ENCODE results near the gene FMN1. TPM values are rescaled to one million over a fixed set of nuclear protein-coding genes. Genes with fewer than 3 reads are reported as not detected.

The FMN1 gene
- total and polyA plus RNA-seq, 2 experiments from 2014 or later, result 0.53 to 1.8 TPM

DNA sequence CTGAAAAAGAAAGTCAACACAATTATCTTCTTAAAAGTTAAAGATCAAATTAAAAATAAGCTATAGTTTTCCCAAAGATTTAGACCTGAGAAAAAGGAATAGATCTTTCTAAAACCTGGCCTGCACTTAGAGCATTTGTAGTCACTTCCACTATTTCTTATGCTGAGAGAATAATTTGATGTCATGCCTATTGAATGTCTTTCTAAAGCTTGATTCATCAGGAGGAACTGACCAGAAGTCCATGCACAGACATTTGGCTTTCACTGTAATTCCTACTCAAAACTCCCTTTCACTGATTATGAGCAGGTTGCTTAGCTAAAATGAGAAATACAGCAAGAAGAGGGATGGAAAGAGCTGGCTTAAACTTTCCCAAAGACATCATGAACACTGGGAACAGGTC is 472.4 kb downstream of the FMN1 start:
- peaks cover 7% of the 10 kb centered on the region for H3K4me1 ChIP-seq (ENCODE audit: low read depth)
- H3K36me3 ChIP-seq, result no peaks in the 10 kb centered on the region
- H3K27me3 ChIP-seq, result peaks cover 68% of the 10 kb centered on the region
- H3K4me3 ChIP-seq, result no peak overlapping the region
- TF ChIP-seq, protein P1, sequence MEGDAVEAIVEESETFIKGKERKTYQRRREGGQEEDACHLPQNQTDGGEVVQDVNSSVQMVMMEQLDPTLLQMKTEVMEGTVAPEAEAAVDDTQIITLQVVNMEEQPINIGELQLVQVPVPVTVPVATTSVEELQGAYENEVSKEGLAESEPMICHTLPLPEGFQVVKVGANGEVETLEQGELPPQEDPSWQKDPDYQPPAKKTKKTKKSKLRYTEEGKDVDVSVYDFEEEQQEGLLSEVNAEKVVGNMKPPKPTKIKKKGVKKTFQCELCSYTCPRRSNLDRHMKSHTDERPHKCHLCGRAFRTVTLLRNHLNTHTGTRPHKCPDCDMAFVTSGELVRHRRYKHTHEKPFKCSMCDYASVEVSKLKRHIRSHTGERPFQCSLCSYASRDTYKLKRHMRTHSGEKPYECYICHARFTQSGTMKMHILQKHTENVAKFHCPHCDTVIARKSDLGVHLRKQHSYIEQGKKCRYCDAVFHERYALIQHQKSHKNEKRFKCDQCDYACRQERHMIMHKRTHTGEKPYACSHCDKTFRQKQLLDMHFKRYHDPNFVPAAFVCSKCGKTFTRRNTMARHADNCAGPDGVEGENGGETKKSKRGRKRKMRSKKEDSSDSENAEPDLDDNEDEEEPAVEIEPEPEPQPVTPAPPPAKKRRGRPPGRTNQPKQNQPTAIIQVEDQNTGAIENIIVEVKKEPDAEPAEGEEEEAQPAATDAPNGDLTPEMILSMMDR (IDR thresholded peaks at IDR 0.05; ENCODE audit: low read depth, low read length), result no peak
- H3K9me3 ChIP-seq (ENCODE audit: low read depth), result no peaks in the 10 kb centered on the region
- no peak overlapping the region for H3K27ac ChIP-seq
- no peak for DNase-seq (ENCODE audit: low read depth in 1 of 2, low spot score in 1 of 2)

DNA sequence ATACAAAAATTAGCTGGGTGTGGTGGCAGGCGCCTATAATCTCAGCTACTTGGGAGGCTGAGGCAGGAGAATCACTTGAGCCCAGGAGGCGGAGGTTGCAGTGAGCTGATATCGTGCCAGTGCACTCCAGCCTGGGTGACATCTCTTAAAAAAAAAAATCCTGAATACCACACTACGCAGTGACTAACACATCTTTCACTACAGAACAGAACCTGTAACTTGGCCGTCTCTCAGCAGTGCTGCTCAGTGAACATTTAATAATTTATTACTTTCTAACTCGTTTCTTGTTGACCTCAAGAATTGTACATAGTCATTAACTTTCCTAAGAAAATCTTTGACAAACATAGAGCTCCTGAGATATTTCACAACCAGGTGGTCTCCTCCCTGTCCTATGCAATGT is 472.9 kb downstream of the FMN1 start:
- TF ChIP-seq, protein P1 (IDR thresholded peaks at IDR 0.05; ENCODE audit: low read depth, low read length), result no peak
- Histone ChIP-seq H3K27me3 (peaks cover 74% of the 10 kb centered on the region), H3K36me3 (no peaks in the 10 kb centered on the region), H3K4me3 (no peak overlapping the region), H3K9me3 (ENCODE audit: low read depth) (no peaks in the 10 kb centered on the region), H3K4me1 (ENCODE audit: low read depth) (peaks cover 7% of the 10 kb centered on the region), H3K27ac (no peak overlapping the region)
- DNase-seq (ENCODE audit: low read depth in 1 of 2, low spot score in 1 of 2), result no peak

DNA sequence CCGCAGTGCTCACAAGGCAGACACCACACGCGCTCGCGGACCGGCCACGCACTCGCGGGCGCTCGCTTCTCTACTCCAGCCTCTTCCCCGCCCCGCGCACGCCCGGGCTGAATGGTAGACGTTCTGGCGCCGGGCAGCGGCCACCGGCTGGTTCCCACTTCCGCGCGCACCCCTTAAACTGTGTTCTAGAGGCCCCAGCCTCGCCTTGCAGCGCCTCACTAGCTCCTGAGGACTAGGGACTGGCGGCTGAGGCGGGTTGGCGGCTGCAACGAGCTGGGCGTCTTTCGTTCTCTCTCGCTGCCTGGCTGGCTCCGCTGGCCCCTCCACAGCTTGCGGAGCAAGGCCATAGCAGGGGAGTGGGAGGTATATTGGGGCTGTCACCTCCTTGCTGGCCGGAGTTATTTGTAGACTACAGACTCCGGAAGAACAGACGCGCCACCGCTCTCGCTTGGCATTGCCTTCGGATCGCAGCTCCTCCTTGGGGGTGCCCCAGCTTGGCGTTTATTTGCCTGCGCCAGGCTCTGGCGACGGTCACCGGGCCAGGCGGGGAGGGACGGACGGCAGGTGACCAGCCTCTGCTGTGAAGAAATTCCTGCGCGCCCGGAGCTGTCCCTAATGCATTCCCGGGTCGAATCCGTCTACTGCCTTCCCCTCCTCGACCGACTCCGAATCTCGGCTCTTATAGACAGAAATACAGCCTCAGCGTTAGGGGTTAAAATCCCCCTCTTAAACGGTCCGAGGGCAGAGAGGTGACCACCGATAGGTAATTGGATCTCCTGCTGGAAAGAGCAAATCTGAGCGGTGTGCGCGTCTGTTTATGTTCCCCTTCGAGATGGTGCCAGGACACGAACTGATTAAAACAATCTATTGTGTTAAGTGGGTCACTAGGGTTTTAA is 475.4 kb downstream of the FMN1 start:
- Histone ChIP-seq H3K9me3 (ENCODE audit: low read depth) (no peaks in the 10 kb centered on the region), H3K4me1 (ENCODE audit: low read depth) (peaks cover 7% of the 10 kb centered on the region), H3K4me3 (peak overlapping the region; percentile 21), H3K27ac (no peak overlapping the region), H3K27me3 (peaks cover 98% of the 10 kb centered on the region), H3K36me3 (no peaks in the 10 kb centered on the region)
- TF ChIP-seq, protein P1 (IDR thresholded peaks at IDR 0.05; ENCODE audit: low read depth, low read length), result no peak
- peak; percentile 32 to 51 for DNase-seq (ENCODE audit: low read depth in 1 of 2, low spot score in 1 of 2)

DNA sequence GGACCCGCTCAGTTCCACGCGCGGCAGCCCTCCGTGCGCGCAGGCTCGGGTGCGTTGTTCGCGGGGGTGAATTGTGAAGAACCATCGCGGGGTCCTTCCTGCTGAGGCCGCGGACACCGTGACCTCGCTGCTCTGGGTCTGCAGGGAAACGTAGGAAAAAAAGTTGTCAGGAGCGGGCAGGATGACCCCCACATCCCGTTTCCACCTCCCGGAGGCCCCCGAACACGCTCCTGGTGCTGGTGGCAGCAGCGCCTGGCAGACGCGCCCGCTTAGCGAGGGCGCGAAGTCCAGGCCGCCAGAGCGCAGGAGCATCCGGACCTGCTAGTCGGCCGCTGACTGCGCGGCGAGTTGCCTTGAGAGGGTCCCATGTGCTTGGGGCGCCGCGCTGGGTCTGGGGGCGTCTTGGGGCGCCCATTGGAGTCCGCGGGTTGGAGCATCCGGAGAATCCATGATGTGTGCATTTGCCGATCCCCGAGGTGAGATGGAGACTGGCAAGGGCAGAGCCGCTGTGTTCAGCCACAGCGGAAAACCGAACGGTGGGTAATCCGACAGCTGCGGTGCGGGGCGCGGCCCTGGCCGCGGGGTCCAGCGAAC is 476.2 kb downstream of the FMN1 start:
- Histone ChIP-seq H3K9me3 (ENCODE audit: low read depth) (no peaks in the 10 kb centered on the region), H3K27me3 (peaks cover 100% of the 10 kb centered on the region), H3K36me3 (no peaks in the 10 kb centered on the region), H3K27ac (no peak overlapping the region), H3K4me1 (ENCODE audit: low read depth) (peaks cover 7% of the 10 kb centered on the region), H3K4me3 (peak overlapping the region; percentile 21)
- peak; percentile 35 to 38 for DNase-seq (ENCODE audit: low read depth in 1 of 2, low spot score in 1 of 2)
- TF ChIP-seq, protein P1 (IDR thresholded peaks at IDR 0.05; ENCODE audit: low read depth, low read length), result no peak

DNA sequence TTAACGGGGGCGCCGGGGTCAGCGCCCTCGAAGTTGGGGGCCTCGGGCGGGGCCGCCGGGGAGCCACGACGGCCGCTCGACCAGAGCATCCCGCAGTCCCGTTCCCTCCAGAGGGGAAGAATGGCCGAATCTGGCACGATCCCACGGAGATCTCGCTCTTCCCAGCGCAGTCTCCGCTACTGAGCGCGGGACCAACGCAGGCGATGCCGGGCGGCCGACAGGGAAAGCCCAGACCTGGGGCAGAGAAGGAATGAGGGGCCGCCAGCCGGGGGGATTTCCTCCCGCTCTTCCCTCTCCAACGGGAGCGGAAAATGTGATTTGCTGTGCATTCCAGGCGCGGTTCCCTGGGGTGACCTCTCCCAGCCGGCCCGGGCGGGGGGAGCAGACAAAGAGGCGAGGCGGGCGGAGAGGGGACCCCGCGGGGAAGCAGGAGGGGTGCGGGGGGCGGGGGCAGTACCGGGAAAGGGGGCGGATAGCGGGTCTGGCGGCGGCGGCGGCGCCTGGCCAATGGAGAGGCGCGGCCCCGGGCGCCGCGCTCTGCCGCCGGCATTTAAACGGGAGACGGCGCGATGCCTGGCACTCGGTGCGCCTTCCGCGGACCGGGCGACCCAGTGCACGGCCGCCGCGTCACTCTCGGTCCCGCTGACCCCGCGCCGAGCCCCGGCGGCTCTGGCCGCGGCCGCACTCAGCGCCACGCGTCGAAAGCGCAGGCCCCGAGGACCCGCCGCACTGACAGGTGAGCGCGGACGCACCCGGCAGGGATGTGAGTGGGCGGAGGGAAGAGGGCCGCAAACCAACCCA is 476.9 kb downstream of the FMN1 start, which contains the start of gene GREM1:
Gene GREM1 (plus strand): TSS at position 579 of the 801 bp plus-strand sequence. CDS start 12,687 bp downstream, outside the sequence.
- Histone ChIP-seq H3K4me3 (peak within 1 kb of the TSS; percentile 21), H3K36me3 (no peaks in the 10 kb centered on the region), H3K4me1 (ENCODE audit: low read depth) (peaks cover 7% of the 10 kb centered on the region), H3K27me3 (peaks cover 96% of the 10 kb centered on the region), H3K9me3 (ENCODE audit: low read depth) (no peaks in the 10 kb centered on the region), H3K27ac (no peak within 1 kb of the TSS)
- TF ChIP-seq, protein P1 (IDR thresholded peaks at IDR 0.05; ENCODE audit: low read depth, low read length), result no peak
- DNase-seq (ENCODE audit: low read depth in 1 of 2, low spot score in 1 of 2), result peak; percentile 31 to 65

Data from cardiac muscle cell (in vitro differentiated cells and primary cell).